GM12878 (cell line): ENCODE data around the gene RASAL1. TPM values are rescaled to one million over a fixed set of nuclear protein-coding genes. Genes with fewer than 3 reads are reported as not detected.

Experiments
- ATAC-seq: fragments of 200-7000 bp; cut with Tn5 transposase; 3 replicates; pipeline ENCODE4 v1.9.1; 2020; ENCODE audit warnings: mild to moderate bottlenecking, moderate library complexity
- BruUV-seq: library from RNA; stranded (reverse); fragments of 400-500 nt; replicated peaks from 2 replicates; lab custom pipeline; 2021; lab: Mats Ljungman, UMichigan
- CTCF ChIA-PET: fragments of 300-600 bp; sonication (Branson Sonifier 250); formaldehyde crosslinking; extraction: SDS; loops from one replicate; lab custom pipeline; 2021; ENCODE audit warnings: inconsistent platforms; lab: Yijun Ruan, JAX
- POLR2A ChIA-PET: fragments of 350-600 bp; formaldehyde crosslinking; extraction: SDS; loops from one replicate; lab custom pipeline; 2021; ENCODE audit warnings: inconsistent platforms; lab: Charles Lee
- RAD21 ChIA-PET: fragments of 300-600 bp; sonication (Branson Sonifier 250); formaldehyde crosslinking; loops from one replicate; lab custom pipeline; 2023; ENCODE audit warnings: antibody characterized with exemption; ENCODE audit not compliant: unreplicated experiment; lab: Charles Lee
- SMC1A ChIA-PET: fragments of 300-600 bp; sonication (Branson Sonifier 250); formaldehyde crosslinking; loops from one replicate; lab custom pipeline; 2023; ENCODE audit not compliant: unreplicated experiment, uncharacterized antibody; lab: Charles Lee
- DNase-seq: peaks from one replicate; pipeline ENCODE4 v3.0.0-alpha.2; 2011; ENCODE audit warnings: low read depth, low spot score
- FAIRE-seq: peaks from 3 replicates; lab custom pipeline; 2011; peaks lifted over from hg19 to GRCh38; lab: Jason Lieb, UNC
- H2AFZ ChIP-seq: 2 replicates; pipeline ENCODE4 v1.6.0; 2011; ENCODE audit warnings: low read depth, low read length, control low read depth; ENCODE audit not compliant: control insufficient read depth
- H3K27ac ChIP-seq: 2 replicates; pipeline ENCODE4 v1.5.1; 2011; ENCODE audit warnings: control low read depth; ENCODE audit not compliant: control insufficient read depth, insufficient read depth
- H3K27me3 ChIP-seq, 2 experiments: replicated peaks in 1 of 2; 2 replicates each; pipeline versions ENCODE4 v1.6.0 to v1.6.1; 2011; ENCODE audit warnings: low read length in 1 of 2; ENCODE audit not compliant: control insufficient read depth in 2 of 2, insufficient read depth in 2 of 2
- H3K36me3 ChIP-seq, 2 experiments: 2 replicates each; pipeline ENCODE4 v1.5.1; 2011; ENCODE audit warnings: low read length in 1 of 2; ENCODE audit not compliant: control insufficient read depth in 2 of 2, insufficient read depth in 2 of 2
- H3K4me1 ChIP-seq: 2 replicates; pipeline ENCODE4 v1.6.1; 2011; ENCODE audit warnings: mild to moderate bottlenecking, low read length, moderate library complexity, mixed read lengths; ENCODE audit not compliant: control insufficient read depth, insufficient read depth
- H3K4me2 ChIP-seq: 2 replicates; pipeline ENCODE4 v1.6.0; 2011; ENCODE audit warnings: control low read depth; ENCODE audit not compliant: control insufficient read depth, insufficient read depth
- H3K4me3 ChIP-seq: fragments of 200-600 bp; sonication (generic); 2 replicates; pipeline ENCODE4 v1.5.1; 2016
- H3K79me2 ChIP-seq: 2 replicates; pipeline ENCODE4 v1.6.0; 2011; ENCODE audit warnings: low read length; ENCODE audit not compliant: control insufficient read depth, insufficient read depth
- H3K9ac ChIP-seq: 2 replicates; pipeline ENCODE4 v1.8.0; 2011; ENCODE audit warnings: low read length, control low read depth, mixed read lengths; ENCODE audit not compliant: control insufficient read depth, insufficient read depth
- H3K9me3 ChIP-seq: replicated peaks from 3 replicates; pipeline ENCODE4 v1.5.1; 2011; ENCODE audit warnings: mild to moderate bottlenecking, low read length; ENCODE audit not compliant: control insufficient read depth, insufficient read depth
- H4K20me1 ChIP-seq: 2 replicates; pipeline ENCODE4 v1.6.0; 2011; ENCODE audit not compliant: control insufficient read depth, insufficient read depth
- BCL11A ChIP-seq: IDR thresholded peaks from 2 replicates; pipeline ENCODE4 v1.6.1; 2011; ENCODE audit warnings: low read depth, low read length
- CEBPB ChIP-seq, 2 experiments: fragments of 150-350 bp in 1 of 2; IDR thresholded peaks; 2 replicates each; pipeline ENCODE4 v1.6.1; 2012 to 2014; ENCODE audit warnings: low read depth in 2 of 2, low read length in 2 of 2, borderline replicate concordance in 1 of 2, inconsistent platforms in 1 of 2
- CREB1 ChIP-seq: IDR thresholded peaks from 2 replicates; pipeline ENCODE4 v1.6.1; 2012; ENCODE audit warnings: low read depth, mild to moderate bottlenecking, inconsistent platforms
- EGR1 ChIP-seq, 2 experiments: IDR thresholded peaks; 1 replicate in 1 of 2; 2 replicates in 1 of 2; pipeline ENCODE4 v1.6.1; 2011 to 2012; ENCODE audit warnings: low read depth in 2 of 2, low read length in 2 of 2, borderline replicate concordance in 1 of 2, mild to moderate bottlenecking in 1 of 2, moderate library complexity in 1 of 2
- EP300 ChIP-seq, 2 experiments: fragments of 150-350 bp in 1 of 2; IDR thresholded peaks; 2 replicates each; pipeline ENCODE4 v1.6.1; 2011 to 2012; ENCODE audit warnings: low read depth in 2 of 2, low read length in 2 of 2, borderline replicate concordance in 1 of 2, improper control_type of control experiment in 1 of 2, inconsistent platforms in 1 of 2; ENCODE audit not compliant: control insufficient read depth in 1 of 2
- HDAC2 ChIP-seq: fragments of 200-600 bp; sonication (generic); IDR thresholded peaks from 2 replicates; pipeline ENCODE4 v1.6.1; 2017
- MTA2 ChIP-seq: fragments of 450-650 bp; IDR thresholded peaks from 2 replicates; pipeline ENCODE4 v1.6.1; 2016; ENCODE audit warnings: low read depth, mild to moderate bottlenecking, moderate library complexity
- NFYB ChIP-seq: IDR thresholded peaks from 2 replicates; pipeline ENCODE4 v1.6.1; 2011; ENCODE audit warnings: low read depth, mild to moderate bottlenecking, low read length, improper control_type of control experiment, moderate library complexity; ENCODE audit not compliant: insufficient read depth
- POLR2A ChIP-seq: IDR thresholded peaks from 2 replicates; pipeline ENCODE4 v1.6.1; 2011; ENCODE audit warnings: low read depth, mild to moderate bottlenecking, low read length
- POU2F2 ChIP-seq: IDR thresholded peaks from 3 replicates; pipeline ENCODE4 v1.6.1; 2011; ENCODE audit warnings: low read depth, mild to moderate bottlenecking, low read length, borderline replicate concordance
- RBBP5 ChIP-seq: fragments of 200-600 bp; sonication (generic); conservative IDR thresholded peaks from 2 replicates; pipeline ENCODE4 v1.6.1; 2016
- SMC3 ChIP-seq: IDR thresholded peaks from 2 replicates; pipeline ENCODE4 v1.6.1; 2011; ENCODE audit warnings: low read length, improper control_type of control experiment, borderline replicate concordance
- SREBF2 ChIP-seq: IDR thresholded peaks from 2 replicates; pipeline ENCODE4 v1.6.1; 2012; ENCODE audit warnings: mild to moderate bottlenecking, low read length
- ZNF24 ChIP-seq: fragments of 450-650 bp; IDR thresholded peaks from 2 replicates; pipeline ENCODE4 v1.6.1; 2017; ENCODE audit warnings: antibody characterized with exemption, mild to moderate bottlenecking
- WGBS: methylation state at CpG from one replicate; pipeline ENCODE4 v1.1.6; 2016; ENCODE audit warnings: low lambda C conversion rate; ENCODE audit not compliant: insufficient replicate concordance, insufficient coverage; ENCODE audit errors: missing lambda C conversion rate; 5-methylcytosine and 5-hydroxymethylcytosine counted together
- in situ Hi-C: fragments of 300-500 bp; cut with MboI; formaldehyde crosslinking; loops from 9 replicates; pipeline ENCODE4 v1.14.3; 2018; ENCODE audit warnings: mixed read lengths
- intact Hi-C: fragments of 100-400 bp; cut with micrococcal nuclease; formaldehyde crosslinking; loops from one replicate; pipeline ENCODE4 v1.14.2; 2022; ENCODE audit not compliant: unreplicated experiment
- polyA plus RNA-seq, 11 experiments: library from polyadenylated mRNA; depleted of rRNA in 4 of 11; unstranded in 6 of 11; stranded (reverse) in 5 of 11; fragments of >200 nt; fragmentation: Nextera tagmentation in 4 of 11; fragmentation: Illumina TruSeq in 1 of 11; extraction: Ambion mirVana in 4 of 11; extraction: Trizol in 1 of 11; gene quantifications; 1 replicate in 1 of 11; 2 replicates in 10 of 11; pipeline versions ENCODE4 v1.2.1 to v1.2.3, GENCODE V29; 2011 to 2016; ENCODE audit warnings: inconsistent platforms in 2 of 11, missing spikeins in 2 of 11, low read depth in 1 of 11
- total RNA-seq, 4 experiments: library from RNA; depleted of rRNA in 3 of 4; stranded (reverse); fragments of >200 nt in 3 of 4; fragmentation: Illumina TruSeq in 1 of 4; extraction: Trizol in 1 of 4; gene quantifications; 2 replicates each; pipeline versions ENCODE4 v1.2.1 to v1.2.3, GENCODE V29; 2013 to 2021
- TF ChIP-seq, protein P1 (sequence below): fragments of 150-350 bp; IDR thresholded peaks from 2 replicates; pipeline ENCODE4 v1.6.1; 2016; ENCODE audit warnings: low read depth, low read length

The RASAL1 gene
- total and polyA plus RNA-seq, 10 of the 15 experiments (the other 5 are each of a cell fraction or from before 2014, with no cell fraction given) = 0.12 to 1.0 (median 0.52) TPM; not detected in 6

GRCh38 chr12:113161415-113162016 is 26.0 kb upstream of the RASAL1 start:
- SMC1A ChIA-PET = no interaction called here
- H3K79me2 ChIP-seq = no peaks in the 10 kb centered on the region
- H3K36me3 ChIP-seq = peaks cover 21 to 40% of the 10 kb centered on the region in 2 experiments; a peak in 3 of 4 replicates
- no peaks in the 10 kb centered on the region for H3K9me3 ChIP-seq
- TF ChIP-seq POU2F2 = no peak
- no peak for TF ChIP-seq RBBP5
- TF ChIP-seq SMC3 = no peak
- TF ChIP-seq, protein P1, sequence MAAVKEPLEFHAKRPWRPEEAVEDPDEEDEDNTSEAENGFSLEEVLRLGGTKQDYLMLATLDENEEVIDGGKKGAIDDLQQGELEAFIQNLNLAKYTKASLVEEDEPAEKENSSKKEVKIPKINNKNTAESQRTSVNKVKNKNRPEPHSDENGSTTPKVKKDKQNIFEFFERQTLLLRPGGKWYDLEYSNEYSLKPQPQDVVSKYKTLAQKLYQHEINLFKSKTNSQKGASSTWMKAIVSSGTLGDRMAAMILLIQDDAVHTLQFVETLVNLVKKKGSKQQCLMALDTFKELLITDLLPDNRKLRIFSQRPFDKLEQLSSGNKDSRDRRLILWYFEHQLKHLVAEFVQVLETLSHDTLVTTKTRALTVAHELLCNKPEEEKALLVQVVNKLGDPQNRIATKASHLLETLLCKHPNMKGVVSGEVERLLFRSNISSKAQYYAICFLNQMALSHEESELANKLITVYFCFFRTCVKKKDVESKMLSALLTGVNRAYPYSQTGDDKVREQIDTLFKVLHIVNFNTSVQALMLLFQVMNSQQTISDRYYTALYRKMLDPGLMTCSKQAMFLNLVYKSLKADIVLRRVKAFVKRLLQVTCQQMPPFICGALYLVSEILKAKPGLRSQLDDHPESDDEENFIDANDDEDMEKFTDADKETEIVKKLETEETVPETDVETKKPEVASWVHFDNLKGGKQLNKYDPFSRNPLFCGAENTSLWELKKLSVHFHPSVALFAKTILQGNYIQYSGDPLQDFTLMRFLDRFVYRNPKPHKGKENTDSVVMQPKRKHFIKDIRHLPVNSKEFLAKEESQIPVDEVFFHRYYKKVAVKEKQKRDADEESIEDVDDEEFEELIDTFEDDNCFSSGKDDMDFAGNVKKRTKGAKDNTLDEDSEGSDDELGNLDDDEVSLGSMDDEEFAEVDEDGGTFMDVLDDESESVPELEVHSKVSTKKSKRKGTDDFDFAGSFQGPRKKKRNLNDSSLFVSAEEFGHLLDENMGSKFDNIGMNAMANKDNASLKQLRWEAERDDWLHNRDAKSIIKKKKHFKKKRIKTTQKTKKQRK = no peak
- TF ChIP-seq MTA2 = no peak
- TF ChIP-seq HDAC2 = no peak
- TF ChIP-seq POLR2A = peak; percentile 58
- no peak for TF ChIP-seq CEBPB (IDR thresholded peaks at IDR 0.05; ENCODE audit: borderline replicate concordance in 1 of 2, low read depth in 2 of 2, low read length in 2 of 2)
- no peak for TF ChIP-seq ZNF24
- TF ChIP-seq EP300 (IDR thresholded peaks at IDR 0.05; ENCODE audit: borderline replicate concordance in 1 of 2, control insufficient read depth in 1 of 2, low read depth in 2 of 2, low read length in 2 of 2) = no peak
- no peak for TF ChIP-seq SREBF2
- no peak for TF ChIP-seq NFYB
- TF ChIP-seq BCL11A = no peak
- no peak for TF ChIP-seq CREB1
- TF ChIP-seq EGR1 (IDR thresholded peaks at IDR 0.05; ENCODE audit: borderline replicate concordance in 1 of 2, low read depth in 2 of 2, low read length in 2 of 2) = peak in 1 of 2 experiments; percentile 11; a peak in 1 of 3 replicates
- H3K27ac ChIP-seq = no peak overlapping the region
- H2AFZ ChIP-seq = no peak overlapping the region
- BruUV-seq = no TSS peak
- FAIRE-seq (no peak), ATAC-seq (peak; percentile 72), DNase-seq (no peak)
- POLR2A ChIA-PET = no interaction called here
- in situ Hi-C loops (no loop called here), intact Hi-C loops (no loop called here)
- RAD21 ChIA-PET = no interaction called here
- H3K4me1 ChIP-seq = no peaks in the 10 kb centered on the region
- H4K20me1 ChIP-seq = no peaks in the 10 kb centered on the region; the same call in 1 of the 2 replicates
- H3K27me3 ChIP-seq = no peaks in the 10 kb centered on the region
- no peak overlapping the region for H3K4me3 ChIP-seq
- no peak overlapping the region for H3K4me2 ChIP-seq
- CTCF ChIA-PET = interaction anchor here (0.6 to 1.0 kb wide), 2 partner anchors 112 to 118 kb away, joined by 3 to 4 read pairs; no protein-coding TSS in a partner anchor
- no peak overlapping the region for H3K9ac ChIP-seq
- WGBS = 48% methylated on average over 12 of the region's 26 CpGs
